ENCODE data around the gene ARHGEF7.

ARHGEF7 gene

DNA sequence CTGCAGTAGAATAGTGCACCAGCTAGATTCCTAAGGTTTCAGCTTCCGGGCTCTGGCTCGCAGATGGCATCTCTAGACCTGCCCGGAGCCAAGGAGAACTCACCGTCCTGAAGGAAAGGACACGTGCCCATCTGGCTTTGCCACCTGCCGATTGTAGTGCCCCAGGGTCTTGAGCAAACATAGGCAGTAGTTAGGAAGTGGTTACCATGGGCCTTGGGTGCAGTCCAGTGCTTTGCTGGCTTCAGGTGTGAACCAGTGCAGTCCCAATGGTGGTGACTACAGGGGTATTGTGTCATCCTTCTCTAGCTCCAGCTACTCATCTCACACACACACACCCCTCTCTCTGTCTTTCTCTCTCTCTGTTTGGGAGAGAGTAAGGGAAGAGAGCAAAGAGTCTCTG, 143.9 kb downstream of the ARHGEF7 start:
- Histone ChIP-seq H3K27ac (ENCODE audit: low read depth, low read length) (no peak overlapping the region), H3K4me3 (ENCODE audit: insufficient read depth, low read length, poor library complexity, severe bottlenecking) (no peak overlapping the region), H2AFZ (ENCODE audit: low read depth, low read length, severe bottlenecking) (no peak overlapping the region), H3F3A (ENCODE audit: insufficient read depth) (no peaks in the 10 kb centered on the region), H3K27me3 (ENCODE audit: low read length) (no peaks in the 10 kb centered on the region), H3K36me3 (ENCODE audit: low read length) (peaks cover 11% of the 10 kb centered on the region), H4K20me1 (ENCODE audit: low read depth, low read length) (no peaks in the 10 kb centered on the region), H3K9ac (ENCODE audit: low read length) (no peak overlapping the region), H3K79me2 (ENCODE audit: insufficient read depth, low read length) (no peaks in the 10 kb centered on the region), H3K4me2 (ENCODE audit: low read depth, low read length, poor library complexity, severe bottlenecking) (no peak overlapping the region), H3K9me2 (replicated peaks; ENCODE audit: insufficient read depth, low read length) (no peaks in the 10 kb centered on the region), H3K9me3 (ENCODE audit: insufficient read depth, low read length) (no peaks in the 10 kb centered on the region)
- TF ChIP-seq EZH2phosphoT487 (conservative IDR thresholded peaks at IDR 0.05; ENCODE audit: low read length), result no peak
- TF ChIP-seq, protein P1, sequence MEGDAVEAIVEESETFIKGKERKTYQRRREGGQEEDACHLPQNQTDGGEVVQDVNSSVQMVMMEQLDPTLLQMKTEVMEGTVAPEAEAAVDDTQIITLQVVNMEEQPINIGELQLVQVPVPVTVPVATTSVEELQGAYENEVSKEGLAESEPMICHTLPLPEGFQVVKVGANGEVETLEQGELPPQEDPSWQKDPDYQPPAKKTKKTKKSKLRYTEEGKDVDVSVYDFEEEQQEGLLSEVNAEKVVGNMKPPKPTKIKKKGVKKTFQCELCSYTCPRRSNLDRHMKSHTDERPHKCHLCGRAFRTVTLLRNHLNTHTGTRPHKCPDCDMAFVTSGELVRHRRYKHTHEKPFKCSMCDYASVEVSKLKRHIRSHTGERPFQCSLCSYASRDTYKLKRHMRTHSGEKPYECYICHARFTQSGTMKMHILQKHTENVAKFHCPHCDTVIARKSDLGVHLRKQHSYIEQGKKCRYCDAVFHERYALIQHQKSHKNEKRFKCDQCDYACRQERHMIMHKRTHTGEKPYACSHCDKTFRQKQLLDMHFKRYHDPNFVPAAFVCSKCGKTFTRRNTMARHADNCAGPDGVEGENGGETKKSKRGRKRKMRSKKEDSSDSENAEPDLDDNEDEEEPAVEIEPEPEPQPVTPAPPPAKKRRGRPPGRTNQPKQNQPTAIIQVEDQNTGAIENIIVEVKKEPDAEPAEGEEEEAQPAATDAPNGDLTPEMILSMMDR (IDR thresholded peaks at IDR 0.05; ENCODE audit: insufficient read depth, low read length, poor library complexity, severe bottlenecking), result no peak

DNA sequence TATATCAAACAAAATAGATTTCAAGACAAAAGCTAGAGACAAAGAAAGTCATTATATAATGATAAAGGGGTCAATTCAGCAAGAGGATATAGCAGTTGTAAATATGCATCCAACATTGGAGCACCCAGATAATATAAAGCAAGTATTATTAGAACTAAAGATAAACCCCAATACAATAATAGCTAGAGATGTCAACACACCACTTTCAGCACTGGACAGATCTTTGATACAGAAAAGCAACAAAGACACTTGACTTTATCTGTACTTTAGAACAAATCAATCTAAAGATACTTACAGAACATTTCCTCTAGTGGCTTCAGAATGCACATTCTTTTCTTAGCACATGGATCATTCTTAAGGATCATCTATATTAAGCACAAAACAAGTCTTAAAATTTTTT, 146.2 kb downstream of the ARHGEF7 start:
- TF ChIP-seq EZH2phosphoT487 (conservative IDR thresholded peaks at IDR 0.05; ENCODE audit: low read length), result no peak
- TF ChIP-seq, protein P1 (IDR thresholded peaks at IDR 0.05; ENCODE audit: insufficient read depth, low read length, poor library complexity, severe bottlenecking), result no peak
- Histone ChIP-seq H4K20me1 (ENCODE audit: low read depth, low read length) (no peaks in the 10 kb centered on the region), H3K9me3 (ENCODE audit: insufficient read depth, low read length) (no peaks in the 10 kb centered on the region), H2AFZ (ENCODE audit: low read depth, low read length, severe bottlenecking) (no peak overlapping the region), H3F3A (ENCODE audit: insufficient read depth) (no peaks in the 10 kb centered on the region), H3K36me3 (ENCODE audit: low read length) (peaks cover 11% of the 10 kb centered on the region), H3K9ac (ENCODE audit: low read length) (no peak overlapping the region), H3K27ac (ENCODE audit: low read depth, low read length) (no peak overlapping the region), H3K4me3 (ENCODE audit: insufficient read depth, low read length, poor library complexity, severe bottlenecking) (no peak overlapping the region), H3K27me3 (ENCODE audit: low read length) (no peaks in the 10 kb centered on the region), H3K4me2 (ENCODE audit: low read depth, low read length, poor library complexity, severe bottlenecking) (no peak overlapping the region), H3K79me2 (ENCODE audit: insufficient read depth, low read length) (no peaks in the 10 kb centered on the region), H3K9me2 (replicated peaks; ENCODE audit: insufficient read depth, low read length) (no peaks in the 10 kb centered on the region)

DNA sequence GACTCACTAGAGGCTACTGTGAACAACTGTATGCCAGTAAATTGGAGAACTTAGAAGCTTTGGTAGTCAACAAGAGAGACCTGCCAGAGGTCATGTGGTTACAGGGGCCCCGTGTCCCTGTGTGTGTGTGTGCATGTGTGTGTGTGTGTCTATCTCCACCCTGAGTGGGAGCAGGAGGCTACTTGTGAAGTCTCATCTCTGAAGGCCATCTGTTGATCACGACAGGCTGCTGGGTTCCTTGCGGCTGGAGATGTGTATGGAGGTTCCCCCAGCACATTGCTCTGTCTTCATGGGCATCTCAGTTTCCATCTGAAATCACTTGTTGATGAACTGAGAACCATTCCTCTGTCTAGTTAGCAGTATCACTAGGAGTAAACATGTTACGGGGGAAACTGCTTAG, 147.2 kb downstream of the ARHGEF7 start:
- Histone ChIP-seq H3K79me2 (ENCODE audit: insufficient read depth, low read length) (no peaks in the 10 kb centered on the region), H4K20me1 (ENCODE audit: low read depth, low read length) (no peaks in the 10 kb centered on the region), H3K27me3 (ENCODE audit: low read length) (no peaks in the 10 kb centered on the region), H2AFZ (ENCODE audit: low read depth, low read length, severe bottlenecking) (no peak overlapping the region), H3F3A (ENCODE audit: insufficient read depth) (no peaks in the 10 kb centered on the region), H3K4me3 (ENCODE audit: insufficient read depth, low read length, poor library complexity, severe bottlenecking) (no peak overlapping the region), H3K27ac (ENCODE audit: low read depth, low read length) (no peak overlapping the region), H3K9me2 (replicated peaks; ENCODE audit: insufficient read depth, low read length) (no peaks in the 10 kb centered on the region), H3K36me3 (ENCODE audit: low read length) (peaks cover 11% of the 10 kb centered on the region), H3K9ac (ENCODE audit: low read length) (no peak overlapping the region), H3K4me2 (ENCODE audit: low read depth, low read length, poor library complexity, severe bottlenecking) (no peak overlapping the region), H3K9me3 (ENCODE audit: insufficient read depth, low read length) (no peaks in the 10 kb centered on the region)
- TF ChIP-seq, protein P1 (IDR thresholded peaks at IDR 0.05; ENCODE audit: insufficient read depth, low read length, poor library complexity, severe bottlenecking), result no peak
- no peak for TF ChIP-seq EZH2phosphoT487 (conservative IDR thresholded peaks at IDR 0.05; ENCODE audit: low read length)

Data from SU-DHL-6 (cell line).